ENCODE data around the gene SRRM4.

SRRM4 gene

DNA sequence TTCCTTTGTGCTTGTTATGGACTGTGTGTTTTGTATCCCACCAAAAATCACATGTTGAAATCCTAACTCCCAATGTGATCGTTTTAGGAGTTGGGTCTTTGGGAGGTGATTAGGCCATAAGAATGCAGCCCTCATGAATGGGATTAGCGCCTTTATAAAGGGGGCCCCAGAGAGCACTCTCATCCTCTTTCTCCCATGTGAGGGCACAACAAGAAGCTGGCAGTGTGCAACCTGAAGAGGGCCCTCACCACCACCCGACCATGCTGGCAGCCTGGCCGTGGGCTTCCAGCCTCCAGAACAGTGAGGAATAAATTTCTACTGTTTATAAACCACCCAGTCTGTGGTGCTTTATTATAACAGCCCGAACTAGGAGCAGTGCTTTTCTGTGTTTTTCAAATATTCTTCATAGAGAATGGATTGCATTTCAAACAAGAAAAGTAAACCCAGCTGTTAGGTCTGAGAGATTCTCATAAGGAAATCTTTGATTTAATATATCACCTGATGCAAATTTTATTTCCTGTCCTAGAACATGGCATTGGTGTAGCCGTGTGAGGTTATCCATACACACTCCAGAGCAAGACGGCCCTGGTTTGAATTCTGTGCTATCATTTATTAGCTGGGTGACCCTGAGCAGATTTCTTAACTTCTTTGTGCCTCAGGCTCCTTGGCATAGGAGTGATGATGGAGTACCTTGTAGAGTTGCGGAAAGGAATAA is 225.2 kb downstream of the SRRM4 start:
- no peak for DNase-seq

DNA sequence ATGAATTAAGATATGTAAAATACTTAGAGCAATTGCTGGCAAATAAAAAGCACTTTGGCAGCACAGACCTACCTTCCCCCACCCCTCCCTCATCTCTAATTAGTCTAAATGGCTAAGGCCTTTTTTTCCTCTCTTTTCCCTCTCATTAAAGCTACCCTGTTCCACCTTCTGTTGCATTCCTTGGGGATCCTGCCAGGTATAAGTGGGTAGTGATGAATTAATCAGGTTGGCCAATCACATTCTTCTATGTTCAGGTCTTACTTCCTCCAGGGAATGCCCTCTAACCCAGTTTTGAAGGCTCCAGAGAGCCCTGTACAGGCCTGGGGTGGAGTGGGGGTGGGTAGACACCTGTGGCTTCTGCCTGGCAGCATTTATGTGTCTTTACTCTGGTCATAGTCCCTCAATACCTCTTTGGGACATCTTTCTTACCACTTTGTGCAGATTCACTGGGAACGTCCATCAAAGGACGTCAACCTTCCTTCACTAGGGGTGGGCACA is 225.8 kb downstream of the SRRM4 start:
- DNase-seq = no peak

DNA sequence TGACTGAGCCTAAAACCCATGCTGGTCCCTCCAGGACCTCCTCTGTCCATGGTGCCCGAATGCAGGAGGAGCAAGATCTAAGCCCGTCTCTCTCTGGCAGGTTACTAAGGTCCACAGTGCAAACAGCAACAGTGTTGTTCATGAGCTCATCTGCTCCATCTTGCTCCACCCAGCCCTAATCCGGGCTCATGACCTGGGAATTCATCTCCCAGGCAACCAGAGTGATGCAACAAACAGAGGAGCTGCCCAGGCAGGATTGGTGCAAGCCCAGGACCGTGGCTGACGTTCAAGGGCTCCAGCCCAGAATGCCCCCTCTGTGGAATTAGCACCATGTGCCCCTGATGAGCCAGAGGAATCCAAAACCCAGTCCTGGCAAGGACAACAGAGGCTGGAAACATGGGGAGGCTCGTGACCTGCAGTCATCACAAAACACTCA is 227.3 kb downstream of the SRRM4 start:
- DNase-seq = peak; percentile 91

DNA sequence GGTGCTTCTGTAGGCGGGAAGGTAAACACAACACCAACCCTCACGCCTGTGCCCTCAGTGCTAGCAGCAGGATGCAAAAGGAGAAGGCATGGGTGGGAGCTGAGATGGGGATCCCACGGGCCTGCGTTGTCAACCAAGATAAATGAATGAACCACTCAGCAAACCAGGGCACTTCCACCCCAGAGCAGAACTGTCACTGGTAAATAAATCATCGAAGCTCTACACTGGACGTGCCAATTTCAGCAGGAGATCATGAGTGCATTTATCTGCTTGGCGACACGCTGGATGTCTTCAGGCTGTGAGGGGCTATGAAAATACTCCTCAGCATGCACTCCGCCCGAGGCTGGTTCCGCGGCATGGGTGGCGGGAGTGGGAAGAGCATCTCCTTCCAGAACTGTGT is 230.5 kb downstream of the SRRM4 start:
- no peak for DNase-seq

All from DMS153 (cell line).